ENCODE results near the gene CNTNAP5.

CNTNAP5 gene

GRCh38 chr2:124626993-124627392 is 601.9 kb downstream of the CNTNAP5 start:
- no peak for DNase-seq (ENCODE audit: low read depth)

GRCh38 chr2:124633812-124634211 is 608.7 kb downstream of the CNTNAP5 start:
- DNase-seq (ENCODE audit: low read depth): no peak

DNA sequence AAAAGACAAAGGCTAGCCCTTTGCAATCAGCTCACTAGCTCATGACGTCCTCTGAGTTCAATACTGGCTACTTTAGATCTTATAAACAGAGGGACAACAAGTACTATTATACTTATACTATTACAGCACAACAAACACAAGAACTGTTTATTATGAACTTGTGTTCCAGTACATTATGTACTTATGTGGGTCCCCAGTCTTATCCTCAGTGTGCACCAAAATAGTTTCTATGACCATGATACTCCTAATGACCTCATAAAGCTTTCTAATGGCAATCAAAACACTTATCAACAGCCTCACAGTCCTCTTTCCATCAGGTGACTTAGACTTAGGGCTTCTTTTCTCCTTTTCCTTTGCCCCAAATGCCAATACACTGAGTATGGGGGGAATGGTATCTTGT is 614.4 kb downstream of the CNTNAP5 start:
- DNase-seq (ENCODE audit: low read depth): no peak

DNA sequence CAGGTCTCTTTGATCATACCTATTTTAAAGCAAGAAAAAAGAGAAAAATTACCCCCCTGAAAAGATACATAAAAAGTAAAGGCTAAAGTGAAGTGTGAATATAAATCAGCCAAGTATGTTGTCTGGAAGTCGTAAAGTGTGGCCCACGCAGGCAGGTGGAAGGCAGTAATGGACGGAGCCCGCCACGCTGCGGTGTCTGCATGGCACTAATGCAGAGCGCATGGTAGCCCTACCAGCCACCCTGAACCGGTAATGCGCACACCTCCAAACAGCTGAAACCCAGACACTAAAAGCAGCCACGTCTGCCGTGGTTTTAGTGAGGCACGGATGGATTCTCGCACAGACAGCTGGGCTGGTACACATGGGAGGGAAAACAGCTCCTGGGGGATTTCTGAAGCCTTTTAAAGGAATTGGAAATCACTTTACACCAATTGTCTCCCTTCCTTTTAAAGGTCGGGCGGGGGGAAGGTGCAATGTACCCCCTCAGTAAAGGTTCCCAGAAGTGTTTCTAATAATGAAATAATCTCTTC is 615.2 kb downstream of the CNTNAP5 start:
- no peak for DNase-seq (ENCODE audit: low read depth)

DNA sequence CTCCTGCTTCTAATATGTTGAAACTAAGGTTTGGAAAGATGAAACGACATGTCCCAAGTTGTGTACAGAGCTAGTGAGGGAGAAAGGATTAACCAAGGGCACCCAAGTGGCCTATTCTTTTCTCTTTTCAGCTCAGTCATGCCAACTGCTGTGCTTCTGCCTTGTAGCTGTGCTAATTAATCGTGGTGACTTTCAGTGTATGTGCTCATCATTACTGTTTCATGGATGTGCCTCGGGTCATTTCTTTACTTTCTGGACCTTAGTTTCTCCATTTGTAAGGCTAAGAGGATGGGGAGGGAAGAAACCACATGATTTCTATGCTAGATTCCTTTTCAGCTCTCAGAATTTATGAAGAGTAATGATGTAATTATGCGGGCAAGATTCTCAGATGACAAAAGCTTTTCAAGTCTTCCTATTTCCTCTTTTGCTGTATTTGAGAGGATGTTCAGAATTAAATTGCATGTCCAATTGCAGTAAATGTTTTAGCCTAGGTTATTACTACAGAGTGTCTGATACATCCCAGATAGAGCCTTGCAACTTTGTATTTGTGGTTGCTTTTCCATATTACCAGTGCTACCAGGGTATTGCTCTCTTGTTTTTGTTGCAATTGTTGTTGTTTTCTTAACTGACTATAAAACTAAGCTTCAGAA is 621.2 kb downstream of the CNTNAP5 start:
- no peak for DNase-seq (ENCODE audit: low read depth)

DNA sequence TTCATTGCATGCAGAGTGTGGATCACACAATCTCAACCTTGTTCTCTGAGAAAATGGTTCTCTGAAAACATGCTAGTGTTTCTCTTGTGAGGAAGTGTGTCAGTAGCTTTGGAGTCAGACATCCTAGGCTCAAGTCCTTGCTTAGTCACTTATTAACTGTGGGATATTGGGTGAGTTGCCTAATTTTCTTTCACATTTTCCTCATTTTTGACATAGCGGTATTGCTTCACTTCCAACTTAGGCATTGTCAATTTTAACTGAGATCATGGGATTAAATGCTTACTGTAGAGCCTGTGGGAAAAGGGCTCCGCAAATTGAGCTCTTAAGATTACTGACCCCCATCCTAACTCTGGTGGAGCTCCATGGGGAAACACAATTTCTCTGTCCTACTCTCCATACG is 622.2 kb downstream of the CNTNAP5 start:
- DNase-seq (ENCODE audit: low read depth): no peak

DNA sequence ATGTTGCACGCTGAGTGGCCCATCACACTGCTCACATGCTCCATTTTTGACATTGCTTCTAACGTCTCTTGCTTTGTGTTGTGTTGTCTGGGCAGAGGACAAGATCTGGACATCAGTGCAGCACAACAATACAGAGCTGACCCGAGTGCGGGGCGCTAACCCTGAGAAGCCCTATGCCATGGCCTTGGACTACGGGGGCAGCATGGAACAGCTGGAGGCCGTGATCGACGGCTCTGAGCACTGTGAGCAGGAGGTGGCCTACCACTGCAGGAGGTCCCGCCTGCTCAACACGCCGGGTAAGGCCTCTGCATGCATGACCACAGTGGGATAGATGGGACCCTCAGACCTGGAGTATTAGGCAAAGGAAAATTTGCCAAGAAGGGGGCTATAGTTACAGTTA is 622.6 kb downstream of the CNTNAP5 start:
- DNase-seq (ENCODE audit: low read depth): no peak

DNA sequence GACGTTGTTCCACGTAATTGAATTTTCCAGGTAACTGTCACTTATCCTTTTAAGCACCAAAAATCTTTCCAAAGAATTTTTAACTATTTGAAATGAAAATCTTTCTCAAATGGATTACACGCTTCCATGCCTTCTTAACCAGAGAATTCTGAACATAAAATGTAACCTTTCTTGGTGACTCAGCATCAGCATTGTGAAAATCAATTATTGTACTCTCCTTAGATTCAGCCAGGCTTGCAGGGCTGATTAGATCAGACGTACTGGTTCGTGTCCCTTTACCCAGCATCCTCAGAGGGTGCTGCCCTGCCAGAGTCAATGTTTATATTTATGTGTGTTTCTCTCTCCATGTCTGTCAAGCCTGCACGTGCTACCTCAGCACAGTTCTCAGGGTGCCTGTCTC is 623.9 kb downstream of the CNTNAP5 start:
- DNase-seq (ENCODE audit: low read depth): no peak

DNA sequence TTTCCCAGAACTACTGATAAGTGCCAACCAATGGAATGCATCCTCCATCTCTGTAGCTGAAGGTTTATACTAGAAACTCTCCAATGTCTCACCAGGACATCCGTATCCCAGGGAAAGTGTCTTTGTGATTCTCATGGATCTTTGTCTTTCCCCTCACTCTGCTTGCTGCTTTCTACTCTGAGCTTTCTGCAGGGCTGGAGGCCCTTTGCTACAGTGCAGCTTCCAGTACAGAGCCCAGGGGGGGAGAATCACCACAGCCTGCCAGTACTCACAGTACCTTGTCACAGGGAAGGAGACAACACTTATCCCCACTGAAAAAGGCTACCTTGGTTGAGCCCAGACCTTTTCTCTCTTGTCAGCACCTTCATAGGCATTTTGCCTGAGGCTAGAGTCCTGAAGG is 627.0 kb downstream of the CNTNAP5 start:
- DNase-seq (ENCODE audit: low read depth): no peak

DNA sequence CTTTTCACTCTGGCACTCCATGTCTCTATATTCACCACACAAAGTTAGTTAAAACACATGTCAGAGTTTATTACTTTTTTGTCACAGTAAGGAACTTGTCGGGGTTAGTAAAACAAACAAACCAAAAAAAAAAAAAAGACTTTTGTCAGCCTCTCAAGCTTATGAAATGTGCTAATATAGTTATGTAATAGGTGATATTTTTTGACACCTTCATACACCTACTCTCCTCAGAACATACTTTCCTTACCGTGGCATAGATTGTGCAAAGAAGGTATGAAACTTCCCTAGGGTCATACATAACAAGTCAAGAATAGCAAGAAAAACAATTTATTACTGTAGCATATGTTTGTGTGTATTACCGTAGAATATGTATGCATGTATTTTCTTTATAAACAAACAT is 633.3 kb downstream of the CNTNAP5 start:
- no peak for DNase-seq (ENCODE audit: low read depth)

DNA sequence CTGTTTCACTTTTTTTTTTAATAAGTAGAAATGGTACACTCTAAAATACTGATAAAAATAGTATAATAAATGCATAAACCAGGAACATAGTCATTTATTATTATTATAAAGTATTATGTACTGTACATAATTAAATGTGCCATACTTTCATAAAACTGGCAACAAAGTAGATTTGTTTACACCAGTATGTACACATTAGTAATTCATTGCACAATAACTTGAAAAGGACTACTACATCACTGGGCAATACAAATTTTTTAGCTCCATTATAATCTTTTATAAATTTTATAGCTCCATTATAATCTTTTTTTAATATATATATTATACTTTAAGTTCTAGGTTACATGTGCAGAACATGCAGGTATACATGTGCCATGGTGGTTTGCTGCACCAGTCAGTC is 636.5 kb downstream of the CNTNAP5 start:
- DNase-seq (ENCODE audit: low read depth): no peak

- DNase-seq (ENCODE audit: low read depth): no peak
Measured at GRCh38 chr2:124662946-124663644, 638.0 kb downstream of the CNTNAP5 start.

- DNase-seq (ENCODE audit: low read depth): no peak
Measured at GRCh38 chr2:124663645-124663997, 638.5 kb downstream of the CNTNAP5 start.

- no peak for DNase-seq (ENCODE audit: low read depth)
Measured at GRCh38 chr2:124664363-124664762, 639.3 kb downstream of the CNTNAP5 start.

- no peak for DNase-seq (ENCODE audit: low read depth)
Measured at GRCh38 chr2:124666976-124667375, 641.9 kb downstream of the CNTNAP5 start.

DNA sequence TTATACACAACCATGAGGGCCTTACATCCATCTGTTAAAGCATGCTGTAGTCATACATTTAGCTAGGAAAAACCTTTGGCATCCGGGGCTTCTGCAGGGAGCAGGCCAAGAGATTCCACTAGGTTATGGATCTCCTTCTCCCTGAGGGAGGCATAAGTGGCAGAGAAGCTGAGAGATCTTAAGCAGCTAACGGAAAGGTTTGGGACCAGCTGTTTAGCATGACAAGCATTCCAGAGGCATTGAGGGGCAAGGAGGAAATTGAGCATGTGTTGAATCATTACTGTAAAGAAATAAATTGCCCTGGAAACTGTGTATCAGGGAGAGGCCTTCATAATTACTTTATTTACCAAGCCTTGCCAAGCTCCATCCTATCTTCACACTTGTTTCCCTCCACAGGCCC is 643.1 kb downstream of the CNTNAP5 start:
- DNase-seq (ENCODE audit: low read depth): no peak

- DNase-seq (ENCODE audit: low read depth): no peak
Measured at GRCh38 chr2:124670187-124670586, 645.1 kb downstream of the CNTNAP5 start.

GRCh38 chr2:124678043-124678442 is 653.0 kb downstream of the CNTNAP5 start:
- DNase-seq (ENCODE audit: low read depth): no peak

GRCh38 chr2:124683536-124684428 is 658.7 kb downstream of the CNTNAP5 start:
- no peak for DNase-seq (ENCODE audit: low read depth)

DNA sequence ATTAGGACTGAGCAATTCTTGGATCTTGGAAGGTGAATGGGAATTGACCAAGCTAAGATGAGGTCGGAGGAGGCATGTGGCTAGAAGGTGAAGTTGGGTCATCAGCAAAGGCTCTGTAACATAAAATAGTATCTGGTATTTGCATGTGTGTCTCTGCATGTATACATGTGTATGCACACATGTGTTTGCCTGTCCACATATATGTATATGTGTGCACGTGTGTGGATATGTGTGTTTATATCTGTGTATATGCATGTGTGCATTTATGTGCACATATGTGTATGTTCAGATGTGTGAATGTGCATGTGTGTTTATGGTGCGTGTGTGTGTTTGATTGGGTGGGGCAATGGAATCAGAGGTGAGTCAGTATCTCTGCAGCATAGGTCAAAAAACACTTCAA is 664.3 kb downstream of the CNTNAP5 start:
- DNase-seq (ENCODE audit: low read depth): no peak

DNA sequence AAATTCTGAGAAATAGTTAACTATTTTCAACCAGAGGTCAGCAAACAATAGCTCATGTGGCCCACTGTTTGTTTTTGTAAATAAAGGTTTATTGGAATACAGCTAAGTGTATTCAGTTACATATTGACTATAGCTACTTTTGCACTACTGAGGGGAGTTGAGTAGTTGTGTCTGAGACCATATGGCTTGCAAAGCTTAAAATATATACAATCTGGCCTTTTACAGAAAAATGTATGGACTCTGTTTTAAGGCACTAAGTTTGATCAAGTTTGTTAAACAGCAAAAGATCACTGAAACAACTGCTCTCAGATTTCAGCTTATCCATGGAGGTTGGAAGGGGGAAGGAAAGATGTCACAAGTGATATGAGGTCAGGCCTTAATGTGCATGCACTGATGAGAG is 667.1 kb downstream of the CNTNAP5 start:
- no peak for DNase-seq (ENCODE audit: low read depth)

DNA sequence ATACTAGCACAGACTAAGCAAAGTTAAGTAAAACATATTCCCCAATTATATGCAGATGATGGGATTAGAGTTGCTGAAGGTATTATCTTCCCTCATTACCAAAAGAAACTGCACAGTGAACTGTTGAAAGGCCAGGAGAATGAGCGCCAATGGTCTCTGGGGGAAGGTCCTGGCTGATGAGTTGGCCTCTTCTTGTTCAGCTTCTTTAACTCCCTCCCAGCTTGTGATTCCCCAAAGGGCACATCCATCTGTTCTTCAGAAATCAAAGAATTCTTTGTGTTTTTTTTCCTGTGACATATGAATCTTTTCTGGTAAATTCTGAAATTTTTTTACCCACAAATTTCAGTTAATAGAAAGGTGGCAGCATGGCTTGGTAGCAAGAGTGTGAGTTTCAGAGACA is 667.6 kb downstream of the CNTNAP5 start:
- DNase-seq (ENCODE audit: low read depth): no peak

DNA sequence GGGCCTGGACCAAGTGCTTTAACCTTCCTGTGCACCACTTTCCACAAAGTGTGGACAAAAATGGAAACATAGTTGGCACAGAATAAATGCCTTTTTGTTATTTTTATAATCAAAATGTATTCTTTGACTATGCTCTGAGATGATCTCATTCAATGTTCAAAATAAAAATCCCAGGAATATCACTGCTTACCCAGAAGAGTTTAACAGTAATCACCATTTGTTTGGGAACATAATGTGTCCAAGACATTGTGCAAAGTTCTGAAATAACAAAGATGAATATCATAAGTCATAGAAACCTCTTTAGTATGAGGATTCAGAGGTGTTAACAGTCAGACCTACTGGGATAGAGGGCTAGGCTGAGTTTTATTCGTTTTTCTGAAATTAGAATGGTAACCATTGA is 668.1 kb downstream of the CNTNAP5 start:
- no peak for DNase-seq (ENCODE audit: low read depth)
